SH-SY5Y (cell line): Measurements from ENCODE around the gene IVL.

Source experiments
- GATA2 ChIP-seq: IDR thresholded peaks from 2 replicates; pipeline ENCODE4 v1.6.1; 2011; ENCODE audit warnings: mild to moderate bottlenecking, low read depth, low read length
- GATA3 ChIP-seq: IDR thresholded peaks from 2 replicates; pipeline ENCODE4 v1.6.1; 2011; ENCODE audit warnings: low read depth, mild to moderate bottlenecking, low read length, moderate library complexity

DNA sequence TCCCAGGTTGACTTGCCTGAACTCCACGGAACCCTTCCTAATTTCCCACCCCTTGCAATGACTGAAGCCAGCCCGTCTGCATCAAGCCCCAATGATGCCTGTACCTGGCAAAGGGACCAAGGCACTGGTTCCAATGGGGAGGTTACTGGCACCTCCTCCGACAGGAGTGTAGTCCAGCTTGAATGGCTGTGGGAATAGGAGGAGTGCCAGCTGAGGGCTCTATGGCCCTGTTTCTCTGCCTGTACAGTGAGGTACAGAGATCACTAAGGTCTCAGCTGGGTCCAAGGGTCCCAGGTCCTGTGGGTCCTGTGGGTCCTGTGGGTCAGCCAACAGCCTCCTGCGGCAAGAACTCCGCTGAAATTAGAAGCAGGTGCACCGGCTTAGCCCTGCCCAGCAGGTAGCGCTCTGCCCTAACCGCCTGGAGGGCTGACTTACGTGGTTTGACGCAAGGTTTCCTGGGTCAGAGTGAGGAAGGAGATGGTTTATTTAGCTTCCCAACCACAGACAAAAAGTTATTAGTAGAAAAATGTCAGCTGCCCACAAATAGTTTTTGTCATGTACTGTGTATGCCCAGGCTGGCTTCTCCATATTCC, 52.2 kb downstream of the IVL start:
- TF ChIP-seq GATA2, result no peak
- no peak for TF ChIP-seq GATA3
